HL-60/S4 (cell line): Measurements from ENCODE around the gene DLG1.

Source experiments
- in situ Hi-C: fragments of 300-500 bp; cut with MboI; formaldehyde crosslinking; loops from 2 replicates; pipeline ENCODE4 v1.14.3; 2022; ENCODE audit warnings: low sequenced_read_pairs

The DLG1 gene

GRCh38 chr3:197023998-197024651 is 274.3 kb downstream of the DLG1 start:
- in situ Hi-C loops: loop anchor here (25.0 kb wide), 1 partner anchor 163 kb away; no protein-coding TSS in a partner anchor

DNA sequence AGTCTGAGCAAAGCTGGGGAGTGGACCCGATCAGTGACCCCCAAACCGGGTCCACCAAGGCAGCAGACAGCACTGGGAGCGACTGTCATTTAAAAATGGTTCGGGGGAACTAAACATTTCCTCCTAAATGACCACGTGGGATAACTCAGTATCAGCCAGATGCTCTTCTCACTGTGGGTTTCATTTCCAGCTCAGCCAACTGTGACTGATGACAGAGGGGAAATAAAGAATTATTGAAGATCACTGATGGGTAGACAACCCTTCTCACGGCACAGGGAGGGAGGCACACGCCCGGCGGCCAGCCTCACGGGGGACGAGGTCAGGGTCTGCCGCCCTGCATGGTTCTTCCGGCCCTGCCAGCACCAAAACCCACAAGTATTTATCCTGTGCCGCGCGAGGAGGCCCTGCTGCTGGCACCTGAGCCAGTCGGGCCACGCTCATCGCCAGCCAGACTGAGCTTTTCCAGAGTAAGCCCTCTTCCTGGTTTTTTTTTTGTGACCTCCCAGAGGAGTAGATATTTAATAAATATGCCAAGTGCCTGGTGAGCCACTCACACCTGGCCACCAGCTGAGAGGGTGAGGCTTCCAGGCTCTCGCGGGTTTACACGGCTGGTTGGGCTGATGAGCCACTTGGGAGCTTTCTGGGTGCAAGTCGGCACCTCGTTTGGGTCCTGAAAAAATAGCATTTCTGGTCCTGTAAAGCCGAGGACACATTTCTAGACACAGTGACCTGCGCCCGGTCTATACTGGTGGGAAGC is 275.0 kb downstream of the DLG1 start:
- in situ Hi-C loops: loop anchor here (25.0 kb wide), 1 partner anchor 164 kb away; no protein-coding TSS in a partner anchor

DNA sequence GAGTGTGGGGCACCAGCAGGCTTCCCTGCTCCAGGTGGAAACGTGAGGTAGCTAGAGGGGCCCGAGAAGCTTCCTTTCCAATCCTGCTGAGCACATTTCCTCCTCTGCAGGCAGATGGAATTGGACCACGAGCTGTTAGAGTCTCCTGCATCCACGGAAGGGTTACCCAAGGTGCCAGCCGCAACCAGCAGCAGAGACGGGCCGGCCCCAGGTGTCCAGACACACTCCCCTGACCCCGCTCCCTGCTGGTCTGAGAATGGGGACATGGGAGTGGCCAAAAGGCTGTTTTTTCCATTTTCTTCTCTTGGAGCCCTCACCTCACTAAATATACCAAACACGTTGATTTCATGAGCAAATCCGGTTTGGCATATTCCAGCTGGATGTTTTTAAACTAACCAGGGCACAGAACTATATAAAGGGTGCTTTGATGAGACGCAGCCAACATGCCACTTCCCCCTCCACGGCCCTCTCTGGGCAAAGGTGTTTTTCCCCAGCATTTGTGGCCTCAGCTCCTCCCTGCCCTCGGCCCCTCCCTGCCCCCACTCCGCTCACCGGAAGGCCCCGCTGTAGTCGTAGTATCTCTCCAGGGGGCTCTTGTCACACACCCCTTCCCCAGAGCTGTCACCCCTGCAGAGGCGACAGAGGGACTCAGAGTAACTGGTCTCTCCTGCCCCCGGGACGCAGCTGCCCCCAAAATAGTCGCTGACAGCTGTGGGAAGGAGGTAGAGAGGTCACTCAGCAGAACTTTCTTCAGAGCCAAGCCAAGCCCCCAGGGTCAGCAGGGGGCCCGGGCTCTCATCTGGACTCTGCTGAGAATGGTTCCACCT is 275.8 kb downstream of the DLG1 start:
- in situ Hi-C loops: loop anchor here (25.0 kb wide), 1 partner anchor 165 kb away; no protein-coding TSS in a partner anchor

DNA sequence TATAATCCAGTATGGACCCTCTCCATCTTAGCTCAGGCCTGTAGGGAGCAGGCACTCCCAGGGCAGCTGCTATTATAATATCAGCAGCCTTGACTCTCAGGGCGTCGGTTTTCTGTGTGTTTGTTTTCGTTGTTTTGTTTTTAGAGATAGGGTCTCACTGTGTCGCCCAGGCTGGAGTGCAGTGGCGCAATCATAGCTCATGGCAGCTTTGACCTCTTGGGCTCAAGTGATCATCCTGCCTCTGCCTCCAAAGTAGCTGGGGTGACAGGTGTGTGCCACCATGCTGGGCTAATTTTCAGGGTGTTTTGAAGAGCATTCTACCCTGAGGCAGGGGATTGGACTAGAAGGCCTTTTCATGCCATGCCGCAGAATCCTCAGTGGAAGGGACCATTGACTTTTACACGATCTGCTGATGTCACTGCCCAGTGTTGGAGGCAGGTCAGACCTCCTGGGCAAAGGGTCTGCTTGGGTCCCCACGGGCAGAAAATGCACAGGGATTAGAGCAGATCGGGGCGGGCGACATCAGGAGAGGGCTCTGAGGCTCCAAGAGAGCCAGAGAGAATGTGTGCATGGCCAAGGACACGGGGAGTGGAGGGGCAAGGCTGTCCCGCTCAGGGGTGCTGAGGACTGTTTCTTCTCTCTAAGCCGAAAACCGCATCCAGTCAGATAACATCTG is 276.5 kb downstream of the DLG1 start:
- in situ Hi-C loops: loop anchor here (25.0 kb wide), 1 partner anchor 165 kb away; no protein-coding TSS in a partner anchor

DNA sequence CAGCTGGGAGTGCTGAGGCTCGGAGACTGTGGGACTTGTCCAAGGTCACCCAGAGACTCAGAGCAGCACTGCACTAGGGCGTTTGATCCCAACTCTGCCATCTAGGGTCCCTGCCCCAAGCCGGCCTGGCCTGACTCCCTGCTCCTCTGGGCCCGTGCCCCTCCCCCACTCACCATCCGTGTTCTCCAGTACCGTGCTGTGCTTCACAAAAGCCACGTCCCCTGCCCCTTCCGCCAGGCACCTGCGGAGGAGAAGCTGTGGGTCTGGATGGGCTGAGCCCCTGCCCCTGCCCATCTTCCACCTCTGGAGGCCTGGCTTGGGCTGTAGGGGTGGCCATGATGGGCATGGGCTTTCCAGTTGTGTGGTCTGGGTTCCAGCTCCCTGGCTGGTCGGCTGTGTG is 277.2 kb downstream of the DLG1 start:
- in situ Hi-C loops: loop anchor here (25.0 kb wide), 1 partner anchor 166 kb away; no protein-coding TSS in a partner anchor

- in situ Hi-C loops: loop anchor here (25.0 kb wide), 1 partner anchor 168 kb away; no protein-coding TSS in a partner anchor
These were observed 278.9 kb downstream of the DLG1 start for GRCh38 chr3:197019535-197019934.

DNA sequence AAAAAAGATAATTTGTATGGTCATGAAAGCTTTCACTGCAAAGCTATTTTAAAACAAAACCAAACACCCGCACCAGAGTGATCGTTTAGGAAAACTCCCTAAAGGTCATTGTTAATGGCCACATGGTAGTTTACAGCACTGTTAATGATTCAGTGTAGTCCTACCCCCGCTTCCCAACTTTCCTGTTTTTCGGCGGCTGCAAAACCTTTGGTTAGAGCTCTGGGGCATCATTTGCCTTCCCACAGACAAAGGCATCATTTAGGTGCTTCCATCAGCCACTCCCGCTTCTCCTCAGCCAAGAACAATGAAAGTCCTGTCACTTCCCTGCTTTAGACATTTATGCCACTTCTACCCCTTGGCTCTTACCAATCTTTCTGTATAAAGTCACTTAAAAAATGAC is 279.4 kb downstream of the DLG1 start:
- in situ Hi-C loops: loop anchor here (25.0 kb wide), 1 partner anchor 168 kb away; no protein-coding TSS in a partner anchor

DNA sequence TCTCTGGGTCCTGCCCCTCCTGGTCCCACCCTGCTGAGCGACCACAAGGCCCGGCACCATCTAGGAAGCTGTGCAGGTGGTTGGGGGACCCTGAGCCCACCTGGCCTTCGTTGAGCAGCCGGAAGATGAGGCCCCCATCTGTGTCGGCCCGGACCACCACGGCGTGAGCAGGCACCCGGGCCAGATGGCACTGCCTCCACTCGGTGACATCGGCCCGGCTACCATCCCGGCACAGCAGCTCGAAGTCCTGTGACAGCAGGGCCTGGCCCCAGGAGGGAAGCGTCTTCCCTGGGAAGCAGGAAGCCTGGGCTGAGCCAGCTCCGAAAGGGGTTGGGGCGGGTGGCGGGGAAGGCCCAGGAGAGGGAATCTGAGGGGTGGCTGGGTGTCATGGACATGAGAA is 281.4 kb downstream of the DLG1 start:
- in situ Hi-C loops: loop anchor here (25.0 kb wide), 1 partner anchor 170 kb away; no protein-coding TSS in a partner anchor

- in situ Hi-C loops: loop anchor here (25.0 kb wide), 1 partner anchor 171 kb away; no protein-coding TSS in a partner anchor
These were observed 282.3 kb downstream of the DLG1 start for GRCh38 chr3:197015790-197016736.

DNA sequence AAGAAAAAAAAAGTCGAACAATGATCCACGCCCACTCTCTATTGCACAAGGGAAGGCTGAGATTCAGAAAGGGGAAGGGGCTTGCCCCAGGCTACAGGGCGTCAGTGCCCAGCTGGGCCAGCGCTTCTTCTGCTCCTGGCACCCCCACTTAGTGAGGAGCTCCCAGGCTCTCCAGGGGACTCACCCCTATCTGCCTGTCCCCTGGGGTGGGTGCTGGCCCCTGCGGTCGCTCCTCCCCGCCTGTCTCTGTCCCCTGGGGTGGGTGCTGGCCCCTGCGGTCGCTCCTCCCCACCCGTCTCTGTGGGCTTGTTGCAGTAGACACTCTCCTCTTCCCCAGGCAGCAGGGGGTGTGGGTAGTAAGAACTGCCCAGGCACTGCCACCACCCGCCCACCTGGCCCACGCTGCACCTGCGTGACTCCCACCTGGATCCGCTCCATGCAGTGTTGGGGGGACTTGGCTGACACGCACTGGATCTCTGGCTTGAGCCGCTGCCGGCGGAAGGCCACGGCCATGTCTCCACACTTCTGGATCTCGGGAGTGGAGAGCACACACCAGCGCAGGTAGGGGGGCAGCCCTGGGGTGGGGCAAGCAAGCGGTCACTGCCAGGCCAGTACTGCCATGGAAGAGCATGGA is 283.4 kb downstream of the DLG1 start:
- in situ Hi-C loops: loop anchor here (25.0 kb wide), 1 partner anchor 172 kb away; no protein-coding TSS in a partner anchor

GRCh38 chr3:197014024-197014423 is 284.4 kb downstream of the DLG1 start:
- in situ Hi-C loops: loop anchor here (25.0 kb wide), 1 partner anchor 173 kb away; no protein-coding TSS in a partner anchor

DNA sequence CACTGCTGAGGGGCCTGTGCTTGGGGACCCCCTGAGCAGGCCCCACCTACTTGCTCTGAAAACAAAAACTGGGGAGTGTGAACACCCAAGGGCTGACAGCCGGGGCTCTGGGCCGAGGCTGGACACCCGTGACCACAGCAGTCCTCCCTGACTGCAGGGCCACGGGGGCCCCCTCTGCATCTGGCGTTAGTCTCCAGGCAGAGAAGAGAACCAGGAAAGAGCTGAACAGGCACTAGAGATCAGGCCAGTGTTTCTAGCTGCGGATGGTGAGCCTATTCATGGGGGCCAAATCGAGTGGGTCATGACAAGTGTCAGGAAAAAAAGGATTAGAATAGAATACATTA is 285.9 kb downstream of the DLG1 start:
- in situ Hi-C loops: loop anchor here (25.0 kb wide), 1 partner anchor 175 kb away; no protein-coding TSS in a partner anchor

DNA sequence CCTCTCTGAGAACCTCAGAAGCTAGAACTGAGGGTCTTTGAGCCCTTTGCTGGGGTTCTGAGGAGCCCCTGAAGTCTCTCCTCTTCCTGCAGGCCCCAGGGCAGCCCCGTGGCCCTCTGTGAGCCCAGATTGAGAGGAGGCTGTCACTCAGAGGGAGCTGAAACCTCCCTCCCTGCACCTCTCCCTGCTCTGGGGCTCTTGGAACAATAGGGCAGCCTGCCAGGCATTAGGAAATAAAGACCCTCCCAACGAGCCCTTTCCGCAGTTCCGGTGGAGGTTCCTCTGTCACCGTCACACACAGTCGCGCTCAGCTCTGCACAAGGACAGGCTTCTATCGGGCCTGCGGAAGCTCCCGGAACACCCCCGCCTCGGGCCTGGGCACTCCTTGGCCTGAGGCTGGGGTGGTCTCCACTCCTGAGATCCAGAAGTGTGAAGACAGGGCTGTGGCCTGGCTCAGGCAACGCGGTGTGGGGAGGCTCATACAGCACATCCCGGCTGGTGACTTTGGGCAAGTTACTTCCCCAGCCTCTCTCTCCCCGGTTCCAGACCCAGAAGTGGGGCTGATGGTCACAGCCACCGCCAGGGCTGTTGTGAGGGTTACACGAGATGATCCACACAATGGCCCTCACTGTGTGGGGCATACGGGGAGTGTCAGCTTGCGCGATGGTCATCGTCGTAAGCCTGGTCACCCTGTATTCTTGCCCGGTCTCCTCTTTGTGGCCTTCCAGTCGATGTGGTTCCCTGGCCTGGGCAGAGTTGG is 286.5 kb downstream of the DLG1 start:
- in situ Hi-C loops: loop anchor here (25.0 kb wide), 1 partner anchor 175 kb away; no protein-coding TSS in a partner anchor

DNA sequence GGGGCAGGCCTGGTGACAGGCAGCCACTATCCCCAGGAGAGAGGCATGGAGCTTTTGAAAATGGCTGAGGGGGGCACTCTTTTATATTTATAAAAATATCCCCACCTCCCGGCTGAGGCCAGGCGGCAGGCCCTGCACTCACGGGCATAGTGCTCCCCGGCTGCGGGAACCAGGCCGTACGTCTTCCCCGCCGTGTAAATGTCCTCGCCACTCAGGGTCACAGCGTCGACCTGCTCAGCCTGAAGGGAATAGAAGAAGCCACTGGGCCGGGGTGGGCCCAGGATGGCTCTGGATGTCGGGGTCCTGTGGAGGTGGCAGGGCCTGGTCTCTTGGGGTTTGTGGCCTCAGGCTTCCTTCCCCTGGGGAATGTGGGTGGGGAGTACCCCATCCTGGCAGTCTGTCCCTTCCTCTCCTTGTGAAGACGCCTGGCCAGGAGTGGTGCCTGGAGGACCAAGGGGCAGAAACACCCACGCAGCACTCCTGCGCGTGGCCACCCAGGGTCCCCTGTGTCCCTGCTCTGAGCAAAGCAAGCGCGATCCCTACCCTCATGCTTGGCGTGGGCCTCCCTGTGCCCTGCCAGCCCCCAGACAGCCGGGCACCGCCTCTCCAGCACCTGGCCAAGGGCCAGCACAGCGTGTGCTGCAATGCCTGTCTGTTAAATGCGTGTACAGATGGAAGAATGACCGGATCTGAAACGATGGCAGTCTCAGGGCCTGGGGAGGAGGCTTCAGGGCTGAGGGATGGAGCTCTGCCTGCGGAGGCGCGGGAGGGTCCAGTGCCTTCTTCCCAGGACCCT is 287.7 kb downstream of the DLG1 start:
- in situ Hi-C loops: loop anchor here (25.0 kb wide), 1 partner anchor 177 kb away; no protein-coding TSS in a partner anchor

GRCh38 chr3:197009532-197010019 is 288.8 kb downstream of the DLG1 start:
- in situ Hi-C loops: loop anchor here (25.0 kb wide), 1 partner anchor 178 kb away; no protein-coding TSS in a partner anchor

DNA sequence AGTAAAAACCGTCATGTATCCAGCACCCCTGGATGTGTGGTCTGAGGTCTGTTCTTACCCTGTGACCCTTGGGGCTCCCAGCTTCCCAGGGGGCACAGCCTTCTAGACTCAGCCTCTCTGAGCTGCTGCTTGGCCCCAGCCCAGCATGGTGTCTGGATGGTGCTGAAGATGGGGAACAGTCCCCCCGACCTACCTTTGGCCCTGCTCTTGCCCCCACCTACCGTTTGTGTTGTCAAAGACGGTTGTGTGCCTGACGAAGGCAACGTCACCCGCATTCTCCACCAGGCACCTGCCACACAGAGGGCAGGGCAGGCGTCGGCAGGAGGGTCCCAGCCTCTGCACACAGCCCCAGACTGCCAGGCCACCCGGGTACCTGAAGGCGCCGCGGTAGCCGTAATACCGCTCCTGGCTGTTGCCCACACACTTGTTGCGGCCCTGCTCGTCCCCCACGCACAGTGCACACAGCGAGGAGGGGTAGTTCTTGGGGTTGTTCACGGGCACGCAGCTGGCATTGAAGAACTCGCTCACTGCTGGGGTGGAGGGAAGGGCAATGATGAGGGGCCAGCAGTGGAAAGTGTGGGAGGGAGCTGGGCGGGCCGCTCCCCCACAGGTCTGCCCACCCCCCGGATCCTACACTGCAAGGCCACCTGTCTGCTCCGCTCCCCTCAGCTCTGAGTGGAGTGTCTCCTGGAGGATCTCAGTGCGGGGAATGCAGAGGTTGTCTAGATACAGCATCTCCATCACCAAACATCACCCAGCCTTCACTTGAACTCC is 289.8 kb downstream of the DLG1 start:
- in situ Hi-C loops: loop anchor here (25.0 kb wide), 1 partner anchor 179 kb away; no protein-coding TSS in a partner anchor
